PFSK-1 (cell line): Measurements from ENCODE around the gene BLID.

Source experiments
- FOXP2 ChIP-seq: optimal IDR thresholded peaks from 2 replicates; pipeline ENCODE3; 2011; ENCODE audit warnings: borderline replicate concordance, control low read depth, inconsistent platforms; ENCODE audit not compliant: insufficient read depth; ENCODE audit errors: extremely low read length, extremely low read depth
- POLR2AphosphoS5 ChIP-seq: IDR thresholded peaks from 2 replicates; pipeline ENCODE4 v1.6.1; 2012; ENCODE audit warnings: low read depth, mild to moderate bottlenecking, control low read depth, low read length, moderate library complexity
- SIN3A ChIP-seq: IDR thresholded peaks from 2 replicates; pipeline ENCODE4 v1.6.1; 2012; ENCODE audit warnings: mild to moderate bottlenecking, low read length, moderate library complexity, borderline replicate concordance; ENCODE audit not compliant: insufficient read depth
- TAF1 ChIP-seq: IDR thresholded peaks from 2 replicates; pipeline ENCODE4 v1.6.1; 2012; ENCODE audit warnings: low read length, control low read depth, borderline replicate concordance; ENCODE audit not compliant: insufficient read depth
- TF ChIP-seq, protein P1 (sequence below), 2 experiments: IDR thresholded peaks; 2 replicates each; pipeline versions ENCODE4 v1.6.1 to v1.8.0; 2011 to 2012; ENCODE audit warnings: low read depth in 2 of 2, low read length in 2 of 2, control low read depth in 1 of 2, inconsistent platforms in 1 of 2, mild to moderate bottlenecking in 1 of 2, moderate library complexity in 1 of 2; ENCODE audit not compliant: insufficient read depth in 1 of 2

DNA sequence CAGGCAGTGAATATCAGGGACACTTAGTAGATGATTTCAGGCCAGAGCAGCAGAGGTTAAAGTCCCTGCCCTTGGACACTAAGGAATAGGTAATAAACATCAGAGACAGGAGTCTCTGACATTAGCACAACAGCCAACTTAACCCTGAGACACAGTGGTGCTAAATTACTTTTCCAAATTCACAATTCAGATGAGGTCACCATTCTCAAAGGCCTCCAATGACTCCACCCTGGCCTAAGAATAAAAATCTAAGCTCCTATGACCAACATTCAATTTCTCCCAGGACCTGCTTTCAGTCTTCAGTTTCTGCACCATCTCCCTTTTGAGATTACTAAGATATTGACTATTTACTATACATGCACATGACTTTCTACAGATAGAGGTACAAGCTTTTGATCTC, 42.0 kb downstream of the BLID start:
- TF ChIP-seq TAF1 (no peak), POLR2AphosphoS5 (no peak), SIN3A (no peak), FOXP2 (no peak)
- TF ChIP-seq, protein P1, sequence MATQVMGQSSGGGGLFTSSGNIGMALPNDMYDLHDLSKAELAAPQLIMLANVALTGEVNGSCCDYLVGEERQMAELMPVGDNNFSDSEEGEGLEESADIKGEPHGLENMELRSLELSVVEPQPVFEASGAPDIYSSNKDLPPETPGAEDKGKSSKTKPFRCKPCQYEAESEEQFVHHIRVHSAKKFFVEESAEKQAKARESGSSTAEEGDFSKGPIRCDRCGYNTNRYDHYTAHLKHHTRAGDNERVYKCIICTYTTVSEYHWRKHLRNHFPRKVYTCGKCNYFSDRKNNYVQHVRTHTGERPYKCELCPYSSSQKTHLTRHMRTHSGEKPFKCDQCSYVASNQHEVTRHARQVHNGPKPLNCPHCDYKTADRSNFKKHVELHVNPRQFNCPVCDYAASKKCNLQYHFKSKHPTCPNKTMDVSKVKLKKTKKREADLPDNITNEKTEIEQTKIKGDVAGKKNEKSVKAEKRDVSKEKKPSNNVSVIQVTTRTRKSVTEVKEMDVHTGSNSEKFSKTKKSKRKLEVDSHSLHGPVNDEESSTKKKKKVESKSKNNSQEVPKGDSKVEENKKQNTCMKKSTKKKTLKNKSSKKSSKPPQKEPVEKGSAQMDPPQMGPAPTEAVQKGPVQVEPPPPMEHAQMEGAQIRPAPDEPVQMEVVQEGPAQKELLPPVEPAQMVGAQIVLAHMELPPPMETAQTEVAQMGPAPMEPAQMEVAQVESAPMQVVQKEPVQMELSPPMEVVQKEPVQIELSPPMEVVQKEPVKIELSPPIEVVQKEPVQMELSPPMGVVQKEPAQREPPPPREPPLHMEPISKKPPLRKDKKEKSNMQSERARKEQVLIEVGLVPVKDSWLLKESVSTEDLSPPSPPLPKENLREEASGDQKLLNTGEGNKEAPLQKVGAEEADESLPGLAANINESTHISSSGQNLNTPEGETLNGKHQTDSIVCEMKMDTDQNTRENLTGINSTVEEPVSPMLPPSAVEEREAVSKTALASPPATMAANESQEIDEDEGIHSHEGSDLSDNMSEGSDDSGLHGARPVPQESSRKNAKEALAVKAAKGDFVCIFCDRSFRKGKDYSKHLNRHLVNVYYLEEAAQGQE (IDR thresholded peaks at IDR 0.05; ENCODE audit: insufficient read depth in 1 of 2, low read depth in 2 of 2, low read length in 2 of 2) = no peak
